GM18870 (cell line): ENCODE data around the gene COL20A1.

Experiments
- ATAC-seq: cut with Tn5 transposase; IDR thresholded peaks from one replicate; pipeline ENCODE4 v1.9.1; 2021; ENCODE audit warnings: moderate library complexity; ENCODE audit not compliant: unreplicated experiment

Gene COL20A1

GRCh38 chr20:63306673-63307537 is 13.9 kb downstream of the COL20A1 start:
- no peak for ATAC-seq

GRCh38 chr20:63307538-63308217 is 14.7 kb downstream of the COL20A1 start:
- no peak for ATAC-seq

- ATAC-seq: no peak
These were observed 15.4 kb downstream of the COL20A1 start for GRCh38 chr20:63308218-63308911.

- ATAC-seq: no peak
These were observed 16.5 kb downstream of the COL20A1 start for GRCh38 chr20:63309261-63310071.

- ATAC-seq: no peak
These were observed 17.4 kb downstream of the COL20A1 start for GRCh38 chr20:63310265-63310991.

- ATAC-seq: no peak
These were observed 18.3 kb downstream of the COL20A1 start for GRCh38 chr20:63311186-63311832.

GRCh38 chr20:63311833-63312243 is 18.9 kb downstream of the COL20A1 start:
- ATAC-seq: no peak

GRCh38 chr20:63312273-63312672 is 19.3 kb downstream of the COL20A1 start:
- no peak for ATAC-seq

- ATAC-seq: no peak
These were observed 19.8 kb downstream of the COL20A1 start for GRCh38 chr20:63312690-63313348.

- no peak for ATAC-seq
These were observed 20.5 kb downstream of the COL20A1 start for GRCh38 chr20:63313349-63314014.

- no peak for ATAC-seq
These were observed 21.1 kb downstream of the COL20A1 start for GRCh38 chr20:63314015-63314471.

- ATAC-seq: no peak
These were observed 21.7 kb downstream of the COL20A1 start for GRCh38 chr20:63314566-63315239.

GRCh38 chr20:63315240-63315689 is 22.3 kb downstream of the COL20A1 start:
- ATAC-seq: no peak

- no peak for ATAC-seq
These were observed 22.9 kb downstream of the COL20A1 start for GRCh38 chr20:63315731-63316491.

- ATAC-seq: no peak
These were observed 23.5 kb downstream of the COL20A1 start for GRCh38 chr20:63316502-63316921.

- ATAC-seq: no peak
These were observed 24.1 kb downstream of the COL20A1 start for GRCh38 chr20:63317061-63317460.
